ENCODE measurements around the gene ZBTB6.

DNA sequence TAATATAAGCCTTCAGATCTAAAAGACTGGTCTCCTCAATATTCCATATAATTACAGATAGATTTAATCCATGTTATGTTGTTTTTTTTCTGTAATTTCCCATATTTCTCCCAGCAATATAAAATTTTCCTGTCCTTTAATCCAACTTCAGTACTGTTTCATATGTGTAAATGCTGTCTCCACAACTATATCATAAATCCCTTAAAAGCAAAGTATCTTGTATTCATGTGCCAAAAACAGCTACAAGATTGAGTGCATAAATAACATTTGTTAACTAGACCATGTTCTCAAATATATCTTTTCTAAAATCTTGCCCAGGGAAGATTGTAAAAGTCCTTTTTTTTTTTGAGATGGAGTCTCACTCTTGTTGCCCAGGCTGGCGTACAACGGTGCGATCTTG lies 49.7 kb downstream of the ZBTB6 start:
- TF ChIP-seq POLR2AphosphoS5 (IDR thresholded peaks at IDR 0.05) (no peak), CTCF (IDR thresholded peaks at IDR 0.05) (no peak), POLR2A (IDR thresholded peaks at IDR 0.05) (no peak)

Data from breast epithelium (tissue), 3 donors.